ENCODE results near the gene ZNF385C. TPM values are rescaled to one million over a fixed set of nuclear protein-coding genes. Genes with fewer than 3 reads are reported as not detected.

ZNF385C gene
- total RNA-seq, 3 donors from 2014 or later: 0.48 to 1.0 (median 0.66) TPM

- Histone ChIP-seq H3K4me1 (no peaks in the 10 kb centered on the region), H3K27ac (no peak overlapping the region), H3K9me3 (no peaks in the 10 kb centered on the region), H3K27me3 (no peaks in the 10 kb centered on the region), H3K36me3 (no peaks in the 10 kb centered on the region), H3K4me3 (peak overlapping the region; percentile 66 to 94 (median 78))
- DNase-seq (ENCODE audit: low spot score in 2 of 2): no peak
- intact Hi-C loops (cut with DNase I; ENCODE audit: low total_unique reads): no loop called here
- no peak for TF ChIP-seq CTCF (IDR thresholded peaks at IDR 0.05)
Measured at GRCh38 chr17:42051013-42051400, 47.3 kb downstream of the ZNF385C start.

GRCh38 chr17:42050393-42051012, 47.8 kb downstream of the ZNF385C start, which contains the start of gene C17orf113:
TSS of gene C17orf113 (minus strand) at chr17:42050601. CDS start at chr17:42043376, 7,225 bp downstream.
- peak in 1 of 2 donors; percentile 65 for DNase-seq (ENCODE audit: low spot score in 2 of 2)
- intact Hi-C loops (cut with DNase I; ENCODE audit: low total_unique reads): no loop called here
- Histone ChIP-seq H3K4me3 (peak within 1 kb of the TSS; percentile 66 to 94 (median 78)), H3K27me3 (no peaks in the 10 kb centered on the region), H3K9me3 (no peaks in the 10 kb centered on the region), H3K4me1 (no peaks in the 10 kb centered on the region), H3K36me3 (no peaks in the 10 kb centered on the region), H3K27ac (peak within 1 kb of the TSS; percentile 74 to 77)
- no peak for TF ChIP-seq POLR2A (IDR thresholded peaks at IDR 0.05)
- TF ChIP-seq POLR2AphosphoS5 (IDR thresholded peaks at IDR 0.05): peak in 1 of 3 donors; percentile 23
- peak in 1 of 3 donors; percentile 14 for TF ChIP-seq CTCF (IDR thresholded peaks at IDR 0.05)

- Histone ChIP-seq H3K9me3 (no peaks in the 10 kb centered on the region), H3K4me1 (no peaks in the 10 kb centered on the region), H3K27me3 (no peaks in the 10 kb centered on the region), H3K27ac (peak overlapping the region; percentile 74 to 77), H3K36me3 (no peaks in the 10 kb centered on the region), H3K4me3 (peak overlapping the region; percentile 66 to 94 (median 78))
- TF ChIP-seq POLR2AphosphoS5 (IDR thresholded peaks at IDR 0.05): no peak
- TF ChIP-seq CTCF (IDR thresholded peaks at IDR 0.05): no peak
- TF ChIP-seq POLR2A (IDR thresholded peaks at IDR 0.05): no peak
- intact Hi-C loops (cut with DNase I; ENCODE audit: low total_unique reads): no loop called here
- DNase-seq (ENCODE audit: low spot score in 2 of 2): no peak
Measured at GRCh38 chr17:42049834-42050392, 48.4 kb downstream of the ZNF385C start.

- Histone ChIP-seq H3K27me3 (no peaks in the 10 kb centered on the region), H3K36me3 (no peaks in the 10 kb centered on the region), H3K4me3 (no peak overlapping the region), H3K27ac (no peak overlapping the region), H3K9me3 (no peaks in the 10 kb centered on the region), H3K4me1 (no peaks in the 10 kb centered on the region)
- no peak for DNase-seq (ENCODE audit: low spot score in 2 of 2)
- no peak for TF ChIP-seq POLR2A (IDR thresholded peaks at IDR 0.05)
- TF ChIP-seq POLR2AphosphoS5 (IDR thresholded peaks at IDR 0.05): no peak
- no peak for TF ChIP-seq CTCF (IDR thresholded peaks at IDR 0.05)
- intact Hi-C loops (cut with DNase I; ENCODE audit: low total_unique reads): no loop called here
Measured at GRCh38 chr17:42047343-42047742, 50.9 kb downstream of the ZNF385C start.

- intact Hi-C loops (cut with DNase I; ENCODE audit: low total_unique reads): no loop called here
- Histone ChIP-seq H3K4me3 (no peak overlapping the region), H3K9me3 (no peaks in the 10 kb centered on the region), H3K27ac (no peak overlapping the region), H3K36me3 (no peaks in the 10 kb centered on the region), H3K4me1 (no peaks in the 10 kb centered on the region), H3K27me3 (no peaks in the 10 kb centered on the region)
- TF ChIP-seq CTCF (IDR thresholded peaks at IDR 0.05): no peak
- no peak for TF ChIP-seq POLR2A (IDR thresholded peaks at IDR 0.05)
- TF ChIP-seq POLR2AphosphoS5 (IDR thresholded peaks at IDR 0.05): no peak
- DNase-seq (ENCODE audit: low spot score in 2 of 2): no peak
Measured at GRCh38 chr17:42045719-42046118, 52.6 kb downstream of the ZNF385C start.

Measured in breast epithelium (tissue), 4 donors.